Measurements from ENCODE around the gene SDC3.
A peak's percentile ranks its signal among the peaks of the same experiment; 100 is the strongest.

SDC3 gene

GRCh38 chr1:30842697-30843354, 65.7 kb downstream of the SDC3 start:
- no peak for DNase-seq (ENCODE audit: low read depth in 1 of 2, low spot score in 1 of 2)
- Histone ChIP-seq H3K27me3 (ENCODE audit: insufficient read depth, poor library complexity, severe bottlenecking) (peaks cover 48% of the 10 kb centered on the region), H3K4me3 (replicated peaks; ENCODE audit: insufficient read depth, low read length) (no peak overlapping the region), H3K27ac (replicated peaks) (no peak overlapping the region)
- TF ChIP-seq GABPA (IDR thresholded peaks at IDR 0.05; ENCODE audit: low read depth) (no peak), POLR2AphosphoS5 (IDR thresholded peaks at IDR 0.05; ENCODE audit: low read depth) (no peak), CTCF (IDR thresholded peaks at IDR 0.05; ENCODE audit: insufficient read depth, low read length) (no peak), SPI1 (IDR thresholded peaks at IDR 0.05; ENCODE audit: borderline replicate concordance, low read depth) (no peak), REST (IDR thresholded peaks at IDR 0.05; ENCODE audit: insufficient replicate concordance, low read depth) (no peak)

- peaks cover 34% of the 10 kb centered on the region for H3K27me3 ChIP-seq (ENCODE audit: insufficient read depth, poor library complexity, severe bottlenecking)
- no peak overlapping the region for H3K27ac ChIP-seq (replicated peaks)
- H3K4me3 ChIP-seq (replicated peaks; ENCODE audit: insufficient read depth, low read length): no peak overlapping the region
- TF ChIP-seq POLR2AphosphoS5 (IDR thresholded peaks at IDR 0.05; ENCODE audit: low read depth) (no peak), GABPA (IDR thresholded peaks at IDR 0.05; ENCODE audit: low read depth) (no peak), SPI1 (IDR thresholded peaks at IDR 0.05; ENCODE audit: borderline replicate concordance, low read depth) (no peak), REST (IDR thresholded peaks at IDR 0.05; ENCODE audit: insufficient replicate concordance, low read depth) (no peak), CTCF (IDR thresholded peaks at IDR 0.05; ENCODE audit: insufficient read depth, low read length) (no peak)
- peak in 1 of 2 experiments; percentile 55 for DNase-seq (ENCODE audit: low read depth in 1 of 2, low spot score in 1 of 2)
Observed at GRCh38 chr1:30840904-30841598, 67.5 kb downstream of the SDC3 start.

- Histone ChIP-seq H3K27me3 (ENCODE audit: insufficient read depth, poor library complexity, severe bottlenecking) (peaks cover 34% of the 10 kb centered on the region), H3K4me3 (replicated peaks; ENCODE audit: insufficient read depth, low read length) (no peak overlapping the region), H3K27ac (replicated peaks) (no peak overlapping the region)
- no peak for TF ChIP-seq GABPA (IDR thresholded peaks at IDR 0.05; ENCODE audit: low read depth)
- no peak for TF ChIP-seq POLR2AphosphoS5 (IDR thresholded peaks at IDR 0.05; ENCODE audit: low read depth)
- TF ChIP-seq SPI1 (IDR thresholded peaks at IDR 0.05; ENCODE audit: borderline replicate concordance, low read depth): no peak
- no peak for TF ChIP-seq CTCF (IDR thresholded peaks at IDR 0.05; ENCODE audit: insufficient read depth, low read length)
- no peak for TF ChIP-seq REST (IDR thresholded peaks at IDR 0.05; ENCODE audit: insufficient replicate concordance, low read depth)
- DNase-seq (ENCODE audit: low read depth in 1 of 2, low spot score in 1 of 2): no peak
Observed at GRCh38 chr1:30839827-30840359, 68.7 kb downstream of the SDC3 start.

Measured in HL-60 (cell line).